ENCODE results near the gene CCKAR. TPM values are rescaled to one million over a fixed set of nuclear protein-coding genes. Genes with fewer than 3 reads are reported as not detected.

CCKAR gene
- total RNA-seq, 1 donor from 2014 or later, result not detected

- Histone ChIP-seq H3K36me3 (ENCODE audit: control insufficient read depth in 3 of 3, insufficient read depth in 3 of 3, low read length in 3 of 3) (no peaks in the 10 kb centered on the region), H3K27ac (ENCODE audit: low read depth, low read length) (no peak overlapping the region), H3K9ac (ENCODE audit: low read depth in 1 of 3, low read length in 3 of 3) (no peak overlapping the region), H3K4me1 (ENCODE audit: control insufficient read depth in 3 of 3, insufficient read depth in 3 of 3, low read length in 3 of 3) (no peaks in the 10 kb centered on the region), H3K27me3 (ENCODE audit: control insufficient read depth in 3 of 3, insufficient read depth in 3 of 3, low read length in 3 of 3) (peaks cover 0 to 3% (median 0%) of the 10 kb centered on the region in 3 donors), H3K4me3 (ENCODE audit: low read length in 3 of 3) (no peak overlapping the region), H3K9me3 (ENCODE audit: control insufficient read depth in 3 of 3, low read length in 3 of 3) (no peaks in the 10 kb centered on the region)
Observed at GRCh38 chr4:26463386-26463785, 26.9 kb downstream of the CCKAR start.

- Histone ChIP-seq H3K9ac (ENCODE audit: low read depth in 1 of 3, low read length in 3 of 3) (no peak overlapping the region), H3K4me3 (ENCODE audit: low read length in 3 of 3) (no peak overlapping the region), H3K4me1 (ENCODE audit: control insufficient read depth in 3 of 3, insufficient read depth in 3 of 3, low read length in 3 of 3) (no peaks in the 10 kb centered on the region), H3K9me3 (ENCODE audit: control insufficient read depth in 3 of 3, low read length in 3 of 3) (no peaks in the 10 kb centered on the region), H3K36me3 (ENCODE audit: control insufficient read depth in 3 of 3, insufficient read depth in 3 of 3, low read length in 3 of 3) (no peaks in the 10 kb centered on the region), H3K27ac (ENCODE audit: low read depth, low read length) (no peak overlapping the region), H3K27me3 (ENCODE audit: control insufficient read depth in 3 of 3, insufficient read depth in 3 of 3, low read length in 3 of 3) (peaks cover 0 to under 1% (median 0%) of the 10 kb centered on the region in 3 donors)
Observed at GRCh38 chr4:26462874-26463273, 27.4 kb downstream of the CCKAR start.

GRCh38 chr4:26459756-26460530 is 30.3 kb downstream of the CCKAR start:
- H3K27me3 ChIP-seq (ENCODE audit: control insufficient read depth in 3 of 3, insufficient read depth in 3 of 3, low read length in 3 of 3), result no peaks in the 10 kb centered on the region
- no peaks in the 10 kb centered on the region for H3K36me3 ChIP-seq (ENCODE audit: control insufficient read depth in 3 of 3, insufficient read depth in 3 of 3, low read length in 3 of 3)
- no peak overlapping the region for H3K27ac ChIP-seq (ENCODE audit: low read depth, low read length)
- no peak overlapping the region for H3K4me3 ChIP-seq (ENCODE audit: low read length in 3 of 3)
- H3K4me1 ChIP-seq (ENCODE audit: control insufficient read depth in 3 of 3, insufficient read depth in 3 of 3, low read length in 3 of 3), result no peaks in the 10 kb centered on the region
- no peak overlapping the region for H3K9ac ChIP-seq (ENCODE audit: low read depth in 1 of 3, low read length in 3 of 3)
- H3K9me3 ChIP-seq (ENCODE audit: control insufficient read depth in 3 of 3, low read length in 3 of 3), result no peaks in the 10 kb centered on the region

- Histone ChIP-seq H3K9ac (ENCODE audit: low read depth in 1 of 3, low read length in 3 of 3) (no peak overlapping the region), H3K4me1 (ENCODE audit: control insufficient read depth in 3 of 3, insufficient read depth in 3 of 3, low read length in 3 of 3) (no peaks in the 10 kb centered on the region), H3K36me3 (ENCODE audit: control insufficient read depth in 3 of 3, insufficient read depth in 3 of 3, low read length in 3 of 3) (no peaks in the 10 kb centered on the region), H3K4me3 (ENCODE audit: low read length in 3 of 3) (peak overlapping the region in 1 of 3 donors; percentile 27), H3K27me3 (ENCODE audit: control insufficient read depth in 3 of 3, insufficient read depth in 3 of 3, low read length in 3 of 3) (no peaks in the 10 kb centered on the region), H3K9me3 (ENCODE audit: control insufficient read depth in 3 of 3, low read length in 3 of 3) (peaks cover 0 to 3% (median 0%) of the 10 kb centered on the region in 3 donors), H3K27ac (ENCODE audit: low read depth, low read length) (no peak overlapping the region)
Observed at GRCh38 chr4:26459054-26459755, 31.1 kb downstream of the CCKAR start.

- Histone ChIP-seq H3K4me1 (ENCODE audit: control insufficient read depth in 3 of 3, insufficient read depth in 3 of 3, low read length in 3 of 3) (no peaks in the 10 kb centered on the region), H3K36me3 (ENCODE audit: control insufficient read depth in 3 of 3, insufficient read depth in 3 of 3, low read length in 3 of 3) (no peaks in the 10 kb centered on the region), H3K27me3 (ENCODE audit: control insufficient read depth in 3 of 3, insufficient read depth in 3 of 3, low read length in 3 of 3) (no peaks in the 10 kb centered on the region), H3K4me3 (ENCODE audit: low read length in 3 of 3) (no peak overlapping the region), H3K9ac (ENCODE audit: low read depth in 1 of 3, low read length in 3 of 3) (no peak overlapping the region), H3K27ac (ENCODE audit: low read depth, low read length) (no peak overlapping the region), H3K9me3 (ENCODE audit: control insufficient read depth in 3 of 3, low read length in 3 of 3) (peaks cover 0 to 6% (median 0%) of the 10 kb centered on the region in 3 donors)
Observed at GRCh38 chr4:26458157-26458561, 32.1 kb downstream of the CCKAR start.

- no peak overlapping the region for H3K4me3 ChIP-seq (ENCODE audit: low read length in 3 of 3)
- H3K9me3 ChIP-seq (ENCODE audit: control insufficient read depth in 3 of 3, low read length in 3 of 3), result peaks cover 0 to 6% (median 0%) of the 10 kb centered on the region in 3 donors
- H3K36me3 ChIP-seq (ENCODE audit: control insufficient read depth in 3 of 3, insufficient read depth in 3 of 3, low read length in 3 of 3), result no peaks in the 10 kb centered on the region
- H3K27ac ChIP-seq (ENCODE audit: low read depth, low read length), result no peak overlapping the region
- no peak overlapping the region for H3K9ac ChIP-seq (ENCODE audit: low read depth in 1 of 3, low read length in 3 of 3)
- peaks cover 0 to 2% (median 0%) of the 10 kb centered on the region in 3 donors for H3K27me3 ChIP-seq (ENCODE audit: control insufficient read depth in 3 of 3, insufficient read depth in 3 of 3, low read length in 3 of 3)
- H3K4me1 ChIP-seq (ENCODE audit: control insufficient read depth in 3 of 3, insufficient read depth in 3 of 3, low read length in 3 of 3), result no peaks in the 10 kb centered on the region
Observed at GRCh38 chr4:26457412-26457811, 32.9 kb downstream of the CCKAR start.

GRCh38 chr4:26455571-26455970 is 34.7 kb downstream of the CCKAR start:
- H3K9ac ChIP-seq (ENCODE audit: low read depth in 1 of 3, low read length in 3 of 3), result no peak overlapping the region
- H3K27ac ChIP-seq (ENCODE audit: low read depth, low read length), result no peak overlapping the region
- H3K9me3 ChIP-seq (ENCODE audit: control insufficient read depth in 3 of 3, low read length in 3 of 3), result peaks cover 0 to 6% (median 0%) of the 10 kb centered on the region in 3 donors
- no peaks in the 10 kb centered on the region for H3K4me1 ChIP-seq (ENCODE audit: control insufficient read depth in 3 of 3, insufficient read depth in 3 of 3, low read length in 3 of 3)
- H3K27me3 ChIP-seq (ENCODE audit: control insufficient read depth in 3 of 3, insufficient read depth in 3 of 3, low read length in 3 of 3), result peaks cover 0 to 2% (median 0%) of the 10 kb centered on the region in 3 donors
- no peaks in the 10 kb centered on the region for H3K36me3 ChIP-seq (ENCODE audit: control insufficient read depth in 3 of 3, insufficient read depth in 3 of 3, low read length in 3 of 3)
- H3K4me3 ChIP-seq (ENCODE audit: low read length in 3 of 3), result no peak overlapping the region

- Histone ChIP-seq H3K4me1 (ENCODE audit: control insufficient read depth in 3 of 3, insufficient read depth in 3 of 3, low read length in 3 of 3) (no peaks in the 10 kb centered on the region), H3K27ac (ENCODE audit: low read depth, low read length) (no peak overlapping the region)
Observed at GRCh38 chr4:26454961-26455360, 35.3 kb downstream of the CCKAR start.

GRCh38 chr4:26452565-26453531 is 37.4 kb downstream of the CCKAR start:
- H3K27ac ChIP-seq (ENCODE audit: low read depth, low read length), result no peak overlapping the region
- H3K36me3 ChIP-seq (ENCODE audit: control insufficient read depth in 3 of 3, insufficient read depth in 3 of 3, low read length in 3 of 3), result no peaks in the 10 kb centered on the region
- H3K27me3 ChIP-seq (ENCODE audit: control insufficient read depth in 3 of 3, insufficient read depth in 3 of 3, low read length in 3 of 3), result peaks cover 0 to 2% (median 0%) of the 10 kb centered on the region in 3 donors
- no peak overlapping the region for H3K9ac ChIP-seq (ENCODE audit: low read depth in 1 of 3, low read length in 3 of 3)
- H3K4me1 ChIP-seq (ENCODE audit: control insufficient read depth in 3 of 3, insufficient read depth in 3 of 3, low read length in 3 of 3), result no peaks in the 10 kb centered on the region
- no peak overlapping the region for H3K4me3 ChIP-seq (ENCODE audit: low read length in 3 of 3)
- H3K9me3 ChIP-seq (ENCODE audit: control insufficient read depth in 3 of 3, low read length in 3 of 3), result peaks cover 0 to 6% (median 0%) of the 10 kb centered on the region in 3 donors

More at GRCh38 chr4:26454961-26455360, 35.3 kb downstream of the CCKAR start:
- no peak overlapping the region for H3K4me3 ChIP-seq (ENCODE audit: low read length in 3 of 3)
- H3K36me3 ChIP-seq (ENCODE audit: control insufficient read depth in 3 of 3, insufficient read depth in 3 of 3, low read length in 3 of 3), result no peaks in the 10 kb centered on the region
- H3K9me3 ChIP-seq (ENCODE audit: control insufficient read depth in 3 of 3, low read length in 3 of 3), result peaks cover 0 to 6% (median 0%) of the 10 kb centered on the region in 3 donors
- H3K9ac ChIP-seq (ENCODE audit: low read depth in 1 of 3, low read length in 3 of 3), result no peak overlapping the region
- H3K27me3 ChIP-seq (ENCODE audit: control insufficient read depth in 3 of 3, insufficient read depth in 3 of 3, low read length in 3 of 3), result peaks cover 0 to 2% (median 0%) of the 10 kb centered on the region in 3 donors
